Measurements from ENCODE around the gene WBP2NL. TPM values are rescaled to one million over a fixed set of nuclear protein-coding genes. Genes with fewer than 3 reads are reported as not detected.
"Not testable (repeated sequence)": the region's sequence is repeated elsewhere in the genome, so short reads cannot be mapped to it uniquely, and the experiment has no call there.

The WBP2NL gene
- total RNA-seq (2014; rRNA removed; shearing (Covaris generic); ENCODE audit: low replicate concordance), result 20.9 TPM in 1 of 2 replicates, not detected in the other

GRCh38 chr22:41998361-41999261, at the start of gene WBP2NL:
WBP2NL (plus strand) TSS chr22:41998788; CDS start chr22:41998819, 31 bp downstream.
- Histone ChIP-seq H3K9me3 (no peaks in the 10 kb centered on the region), H3K36me3 (no peaks in the 10 kb centered on the region), H3K27me3 (no peaks in the 10 kb centered on the region), H3K4me3 (peak within 1 kb of the TSS; percentile 52)
- DNase-seq, result peak; percentile 71

- peaks cover 18% of the 10 kb centered on the region for H3K36me3 ChIP-seq
- not testable (repeated sequence) for H3K9me3 ChIP-seq, H3K27me3 ChIP-seq, DNase-seq, H3K4me3 ChIP-seq
These were observed 49.7 kb upstream of the WBP2NL start for GRCh38 chr22:41948928-41949296.

- H3K27me3 ChIP-seq, result no peaks in the 10 kb centered on the region
- no peak overlapping the region for H3K4me3 ChIP-seq
- H3K9me3 ChIP-seq, result no peaks in the 10 kb centered on the region
- no peak for DNase-seq
- peaks cover 15% of the 10 kb centered on the region for H3K36me3 ChIP-seq
These were observed 49.2 kb upstream of the WBP2NL start for GRCh38 chr22:41949297-41949965.

GRCh38 chr22:41951898-41952474, 46.6 kb upstream of the WBP2NL start, which contains the start of gene SMIM45:
SMIM45 (plus strand) TSS chr22:41952150.
- no peak for DNase-seq
- Histone ChIP-seq H3K9me3 (no peaks in the 10 kb centered on the region), H3K36me3 (no peaks in the 10 kb centered on the region)

GRCh38 chr22:41952713-41953112, 45.9 kb upstream of the WBP2NL start:
- no peak for DNase-seq
- Histone ChIP-seq H3K4me3 (no peak overlapping the region), H3K36me3 (no peaks in the 10 kb centered on the region), H3K9me3 (no peaks in the 10 kb centered on the region), H3K27me3 (no peaks in the 10 kb centered on the region)

More at GRCh38 chr22:41951898-41952474, 46.6 kb upstream of the WBP2NL start, which contains the start of gene SMIM45:
- no peak within 1 kb of the TSS for H3K4me3 ChIP-seq
- no peaks in the 10 kb centered on the region for H3K27me3 ChIP-seq

GRCh38 chr22:41957941-41958556, 40.5 kb upstream of the WBP2NL start:
- Histone ChIP-seq H3K9me3 (no peaks in the 10 kb centered on the region), H3K4me3 (no peak overlapping the region), H3K36me3 (no peaks in the 10 kb centered on the region), H3K27me3 (no peaks in the 10 kb centered on the region)
- no peak for DNase-seq

- H3K4me3 ChIP-seq, result no peak overlapping the region
- no peaks in the 10 kb centered on the region for H3K27me3 ChIP-seq
- H3K9me3 ChIP-seq, result no peaks in the 10 kb centered on the region
- H3K36me3 ChIP-seq, result no peaks in the 10 kb centered on the region
- no peak for DNase-seq
These were observed 35.0 kb upstream of the WBP2NL start for GRCh38 chr22:41963453-41964111.

- H3K4me3 ChIP-seq, result no peak overlapping the region
- H3K27me3 ChIP-seq, result no peaks in the 10 kb centered on the region
- no peaks in the 10 kb centered on the region for H3K36me3 ChIP-seq
- no peaks in the 10 kb centered on the region for H3K9me3 ChIP-seq
- no peak for DNase-seq
These were observed 34.5 kb upstream of the WBP2NL start for GRCh38 chr22:41964112-41964491.

- H3K4me3 ChIP-seq, result no peak overlapping the region
- DNase-seq, result no peak
- no peaks in the 10 kb centered on the region for H3K36me3 ChIP-seq
- H3K9me3 ChIP-seq, result no peaks in the 10 kb centered on the region
- no peaks in the 10 kb centered on the region for H3K27me3 ChIP-seq
These were observed 32.4 kb upstream of the WBP2NL start for GRCh38 chr22:41966225-41966606.

GRCh38 chr22:41966607-41967240, 31.9 kb upstream of the WBP2NL start:
- no peaks in the 10 kb centered on the region for H3K27me3 ChIP-seq
- H3K9me3 ChIP-seq, result no peaks in the 10 kb centered on the region
- no peaks in the 10 kb centered on the region for H3K36me3 ChIP-seq
- no peak overlapping the region for H3K4me3 ChIP-seq
- DNase-seq, result peak; percentile 81

- no peak for DNase-seq
- Histone ChIP-seq H3K27me3 (peaks cover 7% of the 10 kb centered on the region; the same call in 1 of the 2 replicates), H3K4me3 (no peak overlapping the region), H3K36me3 (no peaks in the 10 kb centered on the region), H3K9me3 (no peaks in the 10 kb centered on the region)
These were observed 30.0 kb upstream of the WBP2NL start for GRCh38 chr22:41968601-41969000.

GRCh38 chr22:41969110-41969646, 29.4 kb upstream of the WBP2NL start, which contains the start of gene SEPTIN3:
SEPTIN3 (plus strand) TSS chr22:41969443; CDS start chr22:41971493, 2,050 bp downstream.
- H3K36me3 ChIP-seq, result no peaks in the 10 kb centered on the region
- H3K9me3 ChIP-seq, result no peaks in the 10 kb centered on the region
- DNase-seq, result no peak
- no peak within 1 kb of the TSS for H3K4me3 ChIP-seq
- H3K27me3 ChIP-seq, result peaks cover 8% of the 10 kb centered on the region

- DNase-seq, result no peak
- peaks cover 17% of the 10 kb centered on the region for H3K27me3 ChIP-seq
- no peaks in the 10 kb centered on the region for H3K9me3 ChIP-seq
- no peak overlapping the region for H3K4me3 ChIP-seq
- no peaks in the 10 kb centered on the region for H3K36me3 ChIP-seq
These were observed 28.0 kb upstream of the WBP2NL start for GRCh38 chr22:41970601-41971000.

GRCh38 chr22:41971431-41971830, 27.2 kb upstream of the WBP2NL start:
- DNase-seq, result no peak
- no peaks in the 10 kb centered on the region for H3K36me3 ChIP-seq
- no peaks in the 10 kb centered on the region for H3K9me3 ChIP-seq
- no peak overlapping the region for H3K4me3 ChIP-seq
- H3K27me3 ChIP-seq, result peaks cover 25% of the 10 kb centered on the region

- Histone ChIP-seq H3K27me3 (peaks cover 36% of the 10 kb centered on the region), H3K9me3 (no peaks in the 10 kb centered on the region), H3K36me3 (no peaks in the 10 kb centered on the region), H3K4me3 (no peak overlapping the region)
- no peak for DNase-seq
These were observed 23.8 kb upstream of the WBP2NL start for GRCh38 chr22:41974691-41975290.

Measured in MG63 (cell line).